Cerebellar nuclear complex (tissue), 1 donor: Measurements from ENCODE around the gene AHCY.

ENCODE experiments used
- DNase-seq, 2 experiments: peaks; one replicate each; lab custom pipeline; 2025; lab: John Stamatoyannopoulos, UW

AHCY gene

DNA sequence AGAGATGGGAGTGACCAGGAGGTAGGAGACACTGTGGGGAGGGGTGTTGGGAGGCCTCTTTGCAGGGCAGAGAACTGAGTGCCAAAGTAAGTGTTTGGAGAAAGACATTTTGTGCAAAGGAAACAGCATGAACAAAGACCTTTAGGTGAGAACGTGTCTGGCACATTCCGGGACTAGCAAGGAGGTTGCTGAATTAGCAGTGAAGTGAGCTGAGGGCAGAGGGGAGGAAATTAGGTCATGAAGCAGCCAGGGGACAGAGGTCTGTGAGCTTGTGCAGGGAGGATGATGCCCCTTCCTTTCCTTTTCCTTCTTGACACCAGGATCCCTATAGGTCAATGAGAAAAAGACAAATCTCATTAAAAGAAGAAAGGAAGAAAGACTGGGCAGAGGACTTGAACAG lies 21.4 kb upstream of the AHCY start:
- no peak for DNase-seq

DNA sequence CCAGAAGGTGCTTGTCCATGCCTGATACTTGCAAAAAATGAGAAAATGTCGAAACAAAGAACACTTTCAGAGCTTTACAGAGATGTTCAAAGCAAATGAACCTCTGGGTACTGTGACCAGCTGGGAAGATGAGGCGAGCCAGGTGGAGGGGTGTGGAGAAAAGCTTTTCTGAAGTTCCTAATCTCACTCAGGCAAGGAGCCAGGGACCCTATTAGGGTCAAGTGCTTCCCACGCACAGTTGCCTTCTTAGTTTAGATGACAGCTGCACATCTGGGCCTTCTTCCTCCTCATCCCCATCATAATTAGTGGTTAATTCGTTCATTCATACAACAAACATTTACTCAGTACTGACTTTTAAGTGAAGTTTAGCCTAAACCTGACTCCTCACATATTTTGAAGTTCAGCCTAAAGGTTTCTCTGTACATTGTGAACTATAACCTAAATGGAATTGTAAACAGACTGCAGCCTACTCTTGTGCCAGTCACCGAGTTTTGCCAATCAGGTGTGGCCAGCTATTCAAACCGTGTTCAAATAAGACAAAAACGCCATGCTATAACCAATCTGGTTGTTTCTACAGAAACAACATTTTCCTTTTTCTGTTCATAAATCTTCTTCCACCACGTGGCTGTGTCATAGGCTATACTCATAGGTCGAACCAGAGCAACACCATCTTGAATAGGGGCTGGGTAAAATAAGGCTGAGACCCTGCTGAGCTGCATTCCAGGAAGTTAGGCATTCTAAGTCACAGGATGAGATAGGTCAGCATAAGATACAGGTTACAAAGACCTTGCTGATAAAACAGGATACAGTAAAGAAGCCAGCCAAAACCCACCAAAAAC lies 19.3 kb upstream of the AHCY start:
- no peak for DNase-seq

DNA sequence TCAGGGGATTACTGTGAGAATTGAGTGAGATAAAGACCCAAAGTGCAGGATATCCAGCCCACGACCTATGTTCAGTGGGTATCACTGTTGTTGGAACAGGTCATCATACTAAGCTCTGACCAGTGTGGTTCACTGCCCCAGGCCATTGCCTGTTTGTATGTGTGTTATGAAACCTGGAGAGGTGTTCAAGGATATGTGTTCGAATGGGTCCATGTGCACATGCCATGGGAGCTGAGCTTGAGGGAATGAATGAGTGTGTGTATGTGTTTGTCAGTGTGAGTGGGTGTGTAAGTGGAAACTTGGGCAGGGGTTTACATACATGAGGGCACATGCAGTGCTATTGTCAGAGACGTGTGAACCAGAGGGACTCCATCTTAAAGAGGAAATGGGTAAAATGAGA lies 17.7 kb upstream of the AHCY start:
- no peak for DNase-seq

DNA sequence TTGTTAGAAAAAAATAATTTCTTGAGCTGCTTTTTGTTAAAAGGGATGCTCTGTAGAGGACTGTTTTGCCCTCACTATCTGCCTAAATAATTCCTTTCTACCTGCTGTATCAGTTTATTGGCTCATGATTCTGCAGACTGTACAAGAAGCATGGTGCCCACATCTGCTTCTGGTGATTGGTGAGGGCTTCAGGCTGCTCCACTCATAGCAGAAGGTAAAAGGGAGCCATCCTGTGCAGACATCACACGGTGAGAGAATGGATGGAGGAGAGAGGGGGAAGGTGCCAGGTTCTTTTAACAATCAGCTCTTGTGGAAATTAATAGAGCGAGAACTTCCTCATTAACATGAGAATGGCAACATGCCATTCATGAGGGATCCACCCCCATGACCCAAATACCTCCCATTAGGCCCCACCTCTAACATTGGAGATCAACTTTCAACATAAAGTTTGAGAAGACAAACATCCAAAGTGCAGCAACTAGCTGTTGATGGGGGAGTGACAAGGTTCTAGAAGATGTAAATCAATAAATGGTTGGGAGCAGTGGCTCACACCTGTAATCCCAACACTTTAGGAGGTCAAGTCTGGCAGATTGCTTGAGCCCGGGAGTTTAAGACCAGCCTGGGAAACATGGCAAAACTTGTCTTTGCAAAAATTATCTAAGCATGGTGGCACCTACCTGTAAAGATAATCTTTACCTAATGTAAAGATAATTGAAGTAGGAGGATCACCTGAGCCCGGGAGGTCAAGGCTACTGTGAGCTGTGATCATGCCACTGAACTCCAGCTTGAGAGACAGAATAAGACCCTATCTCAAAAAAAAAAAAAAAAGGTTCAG lies 15.7 kb upstream of the AHCY start:
- no peak for DNase-seq

DNA sequence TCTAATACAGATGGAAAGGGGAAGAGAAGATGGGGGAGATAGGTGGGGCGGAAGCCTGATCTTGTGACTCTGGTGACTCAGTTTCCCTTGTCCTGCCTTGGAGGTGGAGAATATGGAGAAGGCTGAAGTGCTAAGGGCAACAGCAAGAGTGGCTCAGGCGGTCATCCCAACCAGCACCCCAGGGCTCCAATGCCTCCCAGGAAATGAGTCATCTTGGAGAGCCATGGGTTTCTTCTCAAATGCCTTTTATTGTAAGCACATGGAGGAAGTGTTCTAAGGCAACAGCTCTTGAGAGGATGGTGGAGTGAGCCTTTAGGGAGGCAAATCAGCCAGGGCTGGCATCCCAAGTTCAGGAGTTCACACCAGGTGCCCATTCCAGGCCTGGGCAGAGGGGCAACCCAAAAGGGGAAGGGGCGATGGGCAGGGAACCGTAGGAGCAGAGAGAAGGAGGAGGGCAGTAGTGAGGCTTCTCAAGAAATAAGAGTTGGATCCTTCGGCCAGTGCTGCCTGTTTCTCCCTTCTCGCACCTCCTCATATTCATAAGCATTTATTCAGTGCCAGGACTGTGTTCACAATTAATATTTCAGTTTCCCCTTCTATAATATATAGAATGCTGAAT lies 13.2 kb upstream of the AHCY start:
- no peak for DNase-seq

DNA sequence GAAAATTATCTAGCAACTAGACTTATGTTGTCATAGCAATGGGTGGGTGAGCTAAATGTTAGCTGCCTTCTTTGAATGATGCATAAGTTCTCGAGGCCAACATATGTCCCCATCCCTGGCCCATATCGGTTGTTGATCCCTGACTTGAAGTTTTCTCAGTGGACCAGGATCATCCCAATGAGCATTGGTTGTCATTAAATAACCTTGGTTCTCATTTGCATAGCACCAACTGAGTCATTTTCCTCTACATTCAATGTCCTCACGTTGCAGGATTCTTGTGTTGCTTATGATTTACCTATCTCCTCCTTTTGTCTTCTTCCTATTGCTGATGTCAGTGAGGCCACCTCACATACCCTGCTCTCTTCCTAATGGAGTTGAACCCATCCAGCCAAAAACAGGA lies 12.1 kb upstream of the AHCY start:
- DNase-seq = no peak

DNA sequence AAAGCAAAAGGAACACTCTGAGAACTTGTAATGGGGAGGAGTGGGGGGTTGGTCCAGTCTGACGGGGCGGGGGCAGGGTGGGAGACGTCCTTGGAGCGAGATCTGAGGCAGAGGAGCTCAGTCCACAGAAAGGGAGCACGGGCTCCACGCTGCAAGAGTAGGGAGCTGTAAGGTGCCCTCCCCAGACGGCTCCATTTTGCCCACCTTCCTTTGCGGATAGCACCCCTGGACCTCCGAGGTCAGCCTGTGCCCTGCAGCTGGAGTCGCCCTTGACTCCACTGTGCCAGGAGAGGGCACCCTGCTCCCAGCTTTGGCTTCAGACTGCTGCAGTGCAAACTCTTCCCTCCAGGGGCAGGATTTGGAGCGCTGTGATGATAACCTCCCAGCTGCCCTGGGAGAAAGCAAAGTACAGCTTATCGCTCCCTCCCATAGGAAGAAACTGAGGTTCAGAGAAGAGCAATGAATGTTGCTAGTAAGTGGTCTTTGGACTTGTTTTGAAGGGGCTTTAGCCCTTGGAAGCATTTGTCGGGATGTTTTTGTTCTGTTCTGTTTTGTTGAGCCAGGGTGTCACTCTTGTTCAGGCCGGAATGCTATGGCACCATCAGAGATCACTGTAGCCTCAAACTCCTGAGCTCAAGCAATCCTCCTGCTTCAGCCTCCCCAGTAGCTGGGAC lies 9.5 kb upstream of the AHCY start:
- DNase-seq = no peak

DNA sequence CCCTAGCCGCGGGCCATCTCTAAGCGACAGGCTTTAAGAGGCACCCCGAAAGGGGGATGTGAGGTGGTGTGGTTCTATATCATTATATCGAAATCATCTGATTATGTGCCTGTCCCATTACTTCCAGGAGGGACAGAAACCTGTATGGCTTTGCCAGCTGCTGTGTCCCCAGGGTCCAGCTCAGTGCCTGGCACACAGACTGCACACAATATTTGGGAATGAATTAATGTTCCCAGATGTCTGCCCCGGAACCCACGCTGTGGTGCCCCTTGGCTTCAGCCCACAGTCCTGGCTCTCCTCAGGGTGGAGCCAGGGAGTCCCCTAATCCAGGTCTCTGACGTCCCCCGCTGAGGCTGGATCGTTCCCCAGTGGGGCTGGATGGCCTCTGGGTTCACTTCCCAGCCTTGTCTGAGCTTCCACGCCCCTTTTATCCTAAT lies 8.9 kb upstream of the AHCY start:
- DNase-seq = no peak

DNA sequence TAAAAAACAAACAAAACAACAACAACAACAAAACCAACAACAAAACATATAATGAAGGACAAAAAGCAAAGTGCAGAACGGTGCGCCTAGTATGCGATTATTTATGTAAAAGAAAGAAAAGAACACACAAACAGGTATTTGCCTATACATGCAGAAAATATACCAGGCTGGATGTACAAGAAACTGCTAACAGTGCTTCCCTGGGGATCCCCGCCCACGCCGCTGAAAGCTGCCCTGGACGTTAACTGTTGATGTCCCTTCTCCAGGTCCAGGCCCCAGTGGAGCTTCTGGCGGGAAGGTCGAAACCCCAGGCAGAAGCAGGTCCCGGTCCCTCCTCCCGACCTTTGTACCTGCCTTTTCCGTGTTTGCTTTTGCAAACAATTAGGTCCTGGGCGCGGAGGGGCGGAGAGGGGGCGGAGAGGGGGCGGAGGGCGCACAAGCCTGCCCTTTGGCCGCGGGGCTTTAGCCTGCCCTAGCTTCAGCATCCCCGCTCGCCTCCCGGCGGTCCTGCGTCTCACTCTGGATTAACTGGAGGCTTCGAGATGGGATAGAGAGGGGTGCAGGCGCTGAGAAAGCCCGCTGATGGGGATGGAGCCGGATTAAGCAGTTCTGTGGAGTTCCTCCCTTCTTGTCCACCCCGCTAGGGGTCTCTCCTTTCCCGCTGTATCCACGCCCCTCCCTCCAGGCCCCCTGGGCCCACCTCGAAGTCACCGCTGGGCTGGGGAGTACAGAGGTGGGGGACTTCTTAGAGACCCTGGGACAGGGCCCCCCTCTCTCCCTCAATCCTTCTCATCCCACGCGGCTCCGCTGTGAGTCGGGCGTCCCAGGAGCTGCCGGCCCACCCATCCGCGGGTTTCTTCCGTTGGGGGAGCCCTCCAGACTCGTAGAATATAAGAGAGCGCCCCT lies 8.2 kb upstream of the AHCY start:
- no peak for DNase-seq

DNA sequence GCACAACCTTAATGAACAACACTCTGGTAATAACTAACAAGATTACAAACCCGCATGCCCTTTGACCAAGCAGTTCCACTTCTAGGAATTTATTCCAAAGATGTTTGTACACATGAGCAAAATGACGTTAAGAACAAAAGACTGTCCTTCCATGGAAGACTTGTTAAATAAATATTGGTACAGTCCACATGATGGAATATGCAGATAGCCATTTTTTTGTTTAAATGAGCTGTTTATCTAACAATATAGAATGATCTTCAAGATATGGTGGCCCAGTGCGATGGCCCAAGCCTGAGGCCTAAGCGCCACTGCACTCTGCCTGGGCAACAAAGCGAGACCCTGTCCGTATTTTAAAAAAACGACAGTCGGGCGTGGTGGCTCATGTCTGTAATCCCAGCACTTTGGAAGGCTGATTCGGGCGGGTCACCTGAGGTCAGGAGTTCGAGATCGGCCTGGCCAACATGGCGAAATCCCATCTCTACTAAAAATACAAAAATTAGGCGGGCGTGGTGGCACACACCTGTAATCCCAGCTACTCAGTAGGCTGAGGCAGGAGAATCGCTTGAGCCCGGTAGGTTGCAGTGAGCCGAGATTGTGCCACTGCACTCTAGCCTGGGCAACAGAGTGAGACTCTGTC lies 7.4 kb upstream of the AHCY start:
- no peak for DNase-seq

DNA sequence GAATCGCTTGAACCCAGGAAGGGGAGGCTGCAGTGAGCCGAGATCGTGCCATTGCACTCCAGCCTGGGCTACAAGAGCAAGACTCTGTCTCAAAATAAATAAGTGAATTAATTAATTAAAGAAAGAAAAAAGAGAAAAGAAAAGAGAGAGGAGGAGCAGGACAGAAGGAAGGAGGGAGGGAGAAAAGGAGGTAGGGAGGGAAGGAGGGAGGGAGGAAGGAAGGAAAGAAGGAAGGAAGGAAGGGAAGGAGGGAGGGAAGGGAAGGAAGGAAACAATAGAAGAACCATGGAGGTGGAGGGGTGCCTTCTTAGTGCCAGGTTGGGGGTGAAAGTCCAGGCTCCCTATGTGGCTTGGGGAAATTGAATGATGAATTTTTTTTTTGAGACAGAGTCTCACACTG lies 6.5 kb upstream of the AHCY start:
- no peak for DNase-seq

DNA sequence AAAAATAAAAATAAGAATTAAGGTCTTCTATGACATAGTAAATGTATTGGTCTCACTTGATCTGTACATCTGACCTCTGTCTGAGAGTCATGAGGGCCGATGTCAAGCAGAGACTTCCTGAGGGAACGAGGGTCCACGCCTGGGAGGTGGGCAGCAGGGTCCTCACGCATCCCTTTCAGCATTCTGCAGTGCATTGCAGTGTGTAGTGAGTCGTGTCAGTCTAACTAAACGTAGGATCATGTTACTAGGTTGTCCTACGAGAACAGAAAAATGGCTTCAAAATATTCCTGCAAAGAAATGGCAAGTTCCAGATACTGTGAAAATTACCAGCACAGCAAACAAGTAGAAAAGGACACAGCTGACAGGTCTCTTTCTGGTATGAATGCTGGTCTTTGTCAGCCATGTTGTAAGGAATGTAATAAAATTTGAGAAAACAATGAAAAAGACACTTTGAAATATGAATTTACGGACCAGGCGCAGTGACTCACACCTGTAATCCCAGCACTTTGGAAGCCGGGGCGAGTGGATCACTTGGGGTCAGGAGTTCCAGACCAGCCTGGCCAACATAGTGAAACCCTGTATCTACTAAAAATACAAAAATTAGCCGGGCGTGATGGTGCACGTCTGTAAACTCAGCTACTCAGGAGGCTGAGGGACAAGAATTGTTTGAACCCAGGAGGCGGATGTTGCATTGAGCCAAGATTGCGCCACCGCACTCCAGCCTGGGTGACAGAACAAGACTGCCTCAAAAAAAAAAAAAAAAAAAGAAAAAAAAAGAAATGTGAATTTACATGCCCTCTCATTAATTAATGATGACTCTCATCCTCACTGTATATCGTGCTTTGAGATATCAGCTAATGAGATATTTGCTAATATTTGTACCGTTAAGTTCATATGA lies 2.4 kb upstream of the AHCY start:
- no peak for DNase-seq

DNA sequence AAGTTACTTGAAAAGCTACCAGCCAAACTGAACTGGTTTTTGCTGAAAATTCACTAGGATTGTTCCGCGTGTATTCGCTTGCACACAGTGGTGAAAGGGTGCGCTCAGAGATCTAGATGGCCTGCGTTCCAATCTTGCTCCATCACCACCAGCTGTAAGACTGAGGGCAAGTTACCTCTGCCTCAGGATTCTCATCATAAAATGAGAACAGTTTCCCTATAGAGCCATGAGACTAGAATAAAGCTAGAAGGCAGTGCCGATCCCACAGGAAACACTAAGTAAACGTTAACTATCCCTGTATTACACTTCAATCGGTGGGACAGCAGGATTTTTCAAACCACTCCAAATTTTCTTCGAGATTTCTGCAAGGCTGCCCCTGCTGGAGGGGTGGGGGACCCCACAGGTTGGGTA lies 838 bp downstream of the AHCY start:
- DNase-seq = no peak

DNA sequence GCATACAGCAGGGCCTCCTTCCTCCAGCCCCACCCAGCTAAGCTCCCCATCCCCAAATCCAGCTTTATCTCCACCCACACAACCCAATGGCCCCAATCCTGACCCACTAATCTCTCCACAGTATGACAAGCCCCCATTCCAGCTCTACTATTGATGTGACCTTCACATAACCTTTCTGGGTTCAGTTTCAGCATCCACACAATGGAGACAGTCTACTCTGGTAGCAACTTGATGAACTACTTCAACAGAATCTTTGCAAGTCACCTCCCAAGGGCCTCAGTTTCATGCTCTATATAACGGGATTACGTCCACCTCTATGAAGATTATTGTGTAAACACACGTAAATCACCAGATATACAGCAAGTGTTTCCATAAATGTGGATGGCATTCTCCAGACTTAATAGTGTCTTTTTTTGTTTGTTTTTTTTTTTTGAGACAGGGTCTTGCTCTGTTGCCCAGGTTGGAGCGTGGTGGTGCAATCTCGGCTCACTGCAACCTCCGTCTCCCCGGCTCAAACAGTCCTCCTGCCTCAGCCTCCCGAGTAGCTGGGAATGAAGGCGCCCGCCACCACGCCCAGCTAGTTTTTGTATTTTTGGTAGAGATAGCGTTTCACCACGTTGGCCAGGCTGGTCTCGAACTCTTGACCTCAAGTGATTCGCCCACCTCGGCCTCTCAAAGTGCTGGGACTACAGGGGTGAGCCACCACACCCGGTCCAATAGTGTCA lies 1.4 kb downstream of the AHCY start:
- no peak for DNase-seq

DNA sequence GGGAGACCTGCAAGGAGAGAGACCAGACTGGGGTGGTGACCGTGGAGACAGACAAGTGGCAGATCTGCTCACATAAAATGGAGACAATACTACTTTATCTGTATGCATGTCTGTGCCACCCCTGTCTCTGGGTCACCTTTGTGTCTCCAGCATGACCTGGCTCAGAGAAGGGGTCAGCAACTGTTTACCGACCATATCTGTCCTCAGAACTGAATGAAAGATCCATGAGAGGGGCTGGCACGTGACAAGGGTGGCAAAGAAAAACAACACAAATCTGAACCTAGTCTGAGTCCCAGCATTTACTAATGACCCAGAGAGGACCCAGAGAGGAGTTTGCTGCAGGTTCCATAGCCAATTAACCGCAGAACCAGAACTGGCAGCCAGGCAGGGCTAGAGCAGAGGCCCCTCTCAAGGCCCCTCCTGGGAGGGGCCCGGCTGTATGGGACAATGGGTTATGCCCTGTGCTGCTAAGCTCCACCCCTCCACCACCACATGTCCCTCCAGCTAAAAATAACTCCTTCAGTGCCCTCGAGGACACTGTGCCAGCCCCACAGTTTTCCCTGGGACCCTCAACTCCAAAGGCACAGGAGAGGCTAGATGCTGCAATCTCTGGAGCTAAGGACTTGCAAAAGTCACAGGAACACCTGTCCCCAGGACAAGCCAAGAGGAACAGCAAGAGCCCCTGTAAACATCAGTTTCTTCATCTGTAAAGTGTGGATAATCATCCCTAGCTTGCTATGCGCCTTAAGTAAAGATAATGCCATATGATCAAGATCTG lies 2.2 kb downstream of the AHCY start:
- no peak for DNase-seq

DNA sequence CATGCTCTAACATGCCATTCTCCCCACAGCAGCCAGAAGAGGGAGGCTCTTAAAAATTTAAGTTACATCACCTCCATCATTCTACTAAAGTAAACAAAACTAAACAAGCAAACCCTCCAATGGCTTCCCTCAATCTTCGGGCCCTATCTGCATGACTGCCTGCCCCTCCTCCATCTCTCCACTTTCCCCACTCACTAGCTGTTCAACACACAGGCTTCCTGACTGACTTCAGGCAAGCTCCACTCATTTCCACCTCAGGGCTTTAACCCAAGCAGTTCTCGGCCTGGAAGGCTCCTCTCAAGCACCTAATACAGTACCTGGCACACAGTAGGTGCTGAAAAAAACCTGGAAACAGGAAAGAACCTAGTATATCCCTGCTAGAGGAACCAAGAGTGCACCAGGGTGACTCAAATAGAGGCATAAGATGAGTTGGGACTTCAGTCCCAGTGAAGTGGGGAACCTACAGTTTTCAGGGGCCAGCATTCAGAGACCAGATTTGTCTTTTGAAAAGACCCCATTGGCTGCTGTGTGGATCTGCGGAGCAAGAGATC lies 2.8 kb downstream of the AHCY start:
- DNase-seq = no peak

DNA sequence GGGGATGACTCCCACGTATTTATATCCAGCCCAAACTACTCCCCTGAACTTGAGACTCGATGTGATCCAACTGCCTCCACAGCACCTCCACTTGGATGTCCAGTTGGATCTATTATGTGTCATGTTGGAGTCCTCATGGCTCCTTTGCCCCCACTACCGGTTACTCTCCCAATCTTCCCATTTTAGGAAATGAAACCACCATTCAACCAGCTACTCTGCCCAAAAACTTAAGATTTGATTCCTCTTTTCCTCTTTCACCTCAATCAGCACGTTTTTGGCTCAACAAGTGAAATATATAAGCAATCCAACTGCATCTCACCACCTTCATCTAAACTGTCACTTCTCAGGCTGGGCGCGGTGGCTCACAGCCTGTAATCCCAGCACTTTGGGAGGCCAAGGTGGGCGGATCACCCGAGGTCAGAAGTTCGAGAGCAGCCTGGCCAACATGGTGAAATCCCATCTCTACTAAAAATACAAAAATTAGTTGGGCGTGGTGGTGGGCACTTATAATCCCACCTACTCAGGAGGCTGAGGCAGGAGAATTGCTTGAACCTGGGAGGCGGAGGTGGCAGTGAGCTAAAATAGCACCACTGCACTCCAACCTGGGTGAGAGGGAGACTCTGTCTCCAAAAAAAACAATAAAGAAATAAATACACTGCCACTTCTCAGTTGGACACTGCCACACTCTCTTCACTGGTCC lies 3.4 kb downstream of the AHCY start:
- DNase-seq = no peak
